Subcutaneous adipose tissue (tissue), 4 donors: ENCODE measurements around the gene PNPLA8. TPM values are rescaled to one million over a fixed set of nuclear protein-coding genes. Genes with fewer than 3 reads are reported as not detected.

ENCODE experiments used
- total RNA-seq, 4 donors: library from RNA; depleted of rRNA; stranded (reverse); fragments of >200 nt; gene quantifications; one replicate each; pipeline ENCODE4 v1.1.0, GENCODE V29; 2016
- TF ChIP-seq, protein P1 (sequence below): fragments of 450-650 bp; IDR thresholded peaks from one replicate; pipeline ENCODE4 v1.5.1; 2016; ENCODE audit warnings: low read depth, mild to moderate bottlenecking, control low read depth, antibody characterized with exemption, moderate library complexity

Gene PNPLA8
- total RNA-seq, 4 donors from 2014 or later = 43.2 to 83.6 (median 51.7) TPM

DNA sequence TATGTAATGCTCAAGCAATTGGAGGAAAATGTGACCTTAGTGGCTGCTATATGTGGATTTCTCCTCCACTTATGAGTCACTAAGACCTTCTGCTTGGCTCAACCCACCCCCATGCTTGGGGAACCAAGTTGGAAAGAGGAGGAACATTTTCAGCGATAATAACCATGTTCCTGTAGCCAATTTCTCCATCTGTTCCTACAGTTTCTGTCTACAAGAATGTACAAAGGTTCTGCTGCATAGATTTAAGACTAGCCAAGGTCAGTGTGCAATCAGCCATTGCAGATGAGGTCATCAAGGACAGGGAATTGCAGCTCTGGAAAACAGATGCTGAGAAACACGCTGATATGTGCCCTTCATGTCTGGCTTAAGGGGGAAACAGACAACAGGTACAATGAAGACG is 64.1 kb downstream of the PNPLA8 start:
- TF ChIP-seq, protein P1, sequence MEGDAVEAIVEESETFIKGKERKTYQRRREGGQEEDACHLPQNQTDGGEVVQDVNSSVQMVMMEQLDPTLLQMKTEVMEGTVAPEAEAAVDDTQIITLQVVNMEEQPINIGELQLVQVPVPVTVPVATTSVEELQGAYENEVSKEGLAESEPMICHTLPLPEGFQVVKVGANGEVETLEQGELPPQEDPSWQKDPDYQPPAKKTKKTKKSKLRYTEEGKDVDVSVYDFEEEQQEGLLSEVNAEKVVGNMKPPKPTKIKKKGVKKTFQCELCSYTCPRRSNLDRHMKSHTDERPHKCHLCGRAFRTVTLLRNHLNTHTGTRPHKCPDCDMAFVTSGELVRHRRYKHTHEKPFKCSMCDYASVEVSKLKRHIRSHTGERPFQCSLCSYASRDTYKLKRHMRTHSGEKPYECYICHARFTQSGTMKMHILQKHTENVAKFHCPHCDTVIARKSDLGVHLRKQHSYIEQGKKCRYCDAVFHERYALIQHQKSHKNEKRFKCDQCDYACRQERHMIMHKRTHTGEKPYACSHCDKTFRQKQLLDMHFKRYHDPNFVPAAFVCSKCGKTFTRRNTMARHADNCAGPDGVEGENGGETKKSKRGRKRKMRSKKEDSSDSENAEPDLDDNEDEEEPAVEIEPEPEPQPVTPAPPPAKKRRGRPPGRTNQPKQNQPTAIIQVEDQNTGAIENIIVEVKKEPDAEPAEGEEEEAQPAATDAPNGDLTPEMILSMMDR = no peak

DNA sequence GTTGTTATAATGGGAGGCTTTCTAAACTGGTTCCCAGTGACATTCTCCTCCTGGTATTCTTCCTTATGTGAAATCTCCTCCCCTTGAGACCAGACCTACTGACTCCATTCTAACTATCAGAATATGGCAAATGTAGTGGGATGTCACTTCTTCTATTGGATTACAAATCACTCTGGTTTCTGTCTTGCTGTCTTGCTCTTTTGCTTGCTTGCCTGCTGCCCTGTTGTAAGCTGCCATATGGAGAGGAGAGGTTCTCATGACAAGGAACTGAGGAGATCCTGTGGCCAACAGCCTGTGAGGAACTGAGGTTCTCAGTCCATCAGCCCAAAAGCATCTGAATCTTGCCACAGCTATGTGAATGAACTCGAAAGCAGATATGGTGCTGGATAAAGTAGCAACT is 65.0 kb downstream of the PNPLA8 start:
- TF ChIP-seq, protein P1 = no peak

DNA sequence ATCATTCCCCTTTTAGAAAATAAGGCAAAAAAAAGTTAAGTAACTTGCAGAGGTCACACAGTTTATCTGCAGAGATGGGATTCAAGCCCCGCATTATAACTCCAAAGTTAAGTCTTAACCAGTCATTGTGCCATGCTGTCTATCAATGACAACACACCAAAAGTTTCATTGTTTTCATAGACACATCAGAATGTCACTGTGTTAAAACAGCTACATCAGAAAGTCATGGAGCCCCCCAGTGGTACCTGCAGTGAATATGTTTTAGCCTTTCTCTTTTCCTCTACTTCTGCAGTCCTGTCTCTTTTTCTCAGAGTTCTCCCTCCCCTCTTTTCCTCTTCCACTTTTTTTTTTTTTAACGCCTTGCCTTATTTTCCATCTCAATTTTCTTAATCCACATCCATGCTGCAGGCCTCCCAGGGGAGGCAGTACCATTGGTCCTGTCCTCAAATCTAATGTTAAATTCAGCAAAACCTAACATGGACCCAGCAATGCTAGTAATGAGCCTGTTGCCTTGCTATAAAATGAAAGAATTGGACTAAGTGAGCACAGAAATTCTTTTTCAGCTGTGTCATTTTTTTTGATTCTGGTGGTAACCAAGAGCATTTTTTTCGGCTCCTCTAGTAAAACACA is 65.9 kb downstream of the PNPLA8 start:
- TF ChIP-seq, protein P1 = no peak

DNA sequence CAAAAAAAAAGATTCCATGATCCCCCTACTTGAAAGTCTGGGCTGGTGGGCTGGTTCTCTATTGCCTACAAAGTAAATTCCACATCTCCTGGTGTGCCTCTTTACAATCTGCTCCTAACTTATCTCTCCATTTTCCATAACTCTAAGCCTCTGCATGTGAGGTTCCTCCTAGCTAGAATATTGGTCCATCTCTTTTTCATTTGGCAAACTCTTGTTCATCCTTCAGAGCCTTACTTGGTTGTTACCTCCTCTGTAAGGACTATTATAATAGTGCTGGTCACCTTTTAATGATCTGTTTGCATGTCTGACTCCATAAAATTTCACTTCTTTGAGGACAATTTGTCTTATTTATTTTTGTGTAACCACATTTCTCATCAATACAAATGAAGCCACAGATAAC is 68.1 kb downstream of the PNPLA8 start:
- TF ChIP-seq, protein P1 = no peak

DNA sequence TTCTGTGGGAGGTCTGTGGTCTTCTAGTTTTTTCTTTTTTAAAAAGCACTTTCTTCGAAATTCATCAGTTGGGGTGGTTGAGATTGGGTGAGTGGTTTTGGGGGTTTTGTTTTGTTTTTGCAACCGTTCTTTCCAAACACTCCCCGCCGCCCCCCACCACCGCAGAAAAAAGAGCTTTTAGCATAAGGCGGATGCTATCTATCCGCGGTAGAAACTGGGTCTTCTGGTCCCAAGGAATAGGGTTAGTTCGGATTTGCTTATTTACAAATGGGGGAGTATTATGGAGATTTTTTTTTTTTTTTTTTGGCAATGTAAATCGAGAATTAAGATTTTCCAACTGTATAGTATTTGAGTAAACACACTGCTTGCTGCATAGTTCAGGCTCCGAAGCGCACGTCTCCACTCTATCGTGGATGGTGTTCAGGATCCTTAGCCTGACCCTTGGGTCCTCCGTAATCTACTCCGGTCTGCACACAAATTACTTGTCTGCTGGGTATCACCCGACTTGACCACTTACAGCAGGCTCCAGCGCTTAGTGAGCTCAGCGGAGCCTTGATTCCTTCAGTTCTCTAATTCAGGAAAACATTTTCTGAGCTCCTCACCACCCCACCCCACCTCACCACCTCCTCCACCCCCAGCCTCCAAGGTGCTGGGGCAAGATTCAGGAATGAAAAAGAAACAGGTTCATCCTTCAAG is 68.9 kb downstream of the PNPLA8 start:
- TF ChIP-seq, protein P1 = no peak

DNA sequence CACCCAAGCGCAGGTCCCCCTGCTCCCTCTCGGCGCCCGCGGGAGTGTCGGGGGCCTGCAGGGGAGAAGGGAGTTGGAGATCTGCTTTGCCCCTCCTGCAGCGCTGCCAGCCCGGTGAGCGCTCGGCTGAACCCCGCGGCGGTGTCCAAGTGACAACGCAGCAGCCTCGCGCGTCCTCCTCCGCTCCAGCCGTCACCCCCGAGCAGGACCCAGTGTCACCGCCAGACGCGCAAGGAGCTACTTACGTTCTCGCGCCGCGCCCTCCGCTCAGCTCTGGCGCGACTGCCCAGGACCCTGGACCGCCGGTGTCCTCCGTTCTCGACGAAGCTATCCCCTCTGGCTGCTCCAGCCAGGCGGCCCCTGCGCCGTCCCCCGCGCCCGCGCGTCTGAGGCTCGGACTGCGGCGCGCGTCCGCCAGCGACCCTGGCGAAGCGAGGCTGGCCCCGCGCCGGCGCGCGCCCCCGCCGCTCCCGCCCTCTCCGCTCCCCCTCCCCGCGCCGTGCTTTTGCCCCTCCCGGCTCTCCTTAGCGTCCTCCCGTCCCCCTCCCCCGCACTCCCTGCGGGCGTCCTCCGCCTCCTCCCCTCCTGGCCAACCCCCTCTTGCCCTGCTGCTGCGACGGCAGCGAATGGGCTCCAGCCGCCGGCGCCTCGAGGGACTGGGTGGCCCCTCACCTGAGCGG is 69.8 kb downstream of the PNPLA8 start, which contains the start of gene NRCAM:
TSS of gene NRCAM (minus strand) at position 439 of the 680 bp plus-strand sequence. CDS start 216,372 bp downstream, outside the sequence.
- TF ChIP-seq, protein P1 = no peak

DNA sequence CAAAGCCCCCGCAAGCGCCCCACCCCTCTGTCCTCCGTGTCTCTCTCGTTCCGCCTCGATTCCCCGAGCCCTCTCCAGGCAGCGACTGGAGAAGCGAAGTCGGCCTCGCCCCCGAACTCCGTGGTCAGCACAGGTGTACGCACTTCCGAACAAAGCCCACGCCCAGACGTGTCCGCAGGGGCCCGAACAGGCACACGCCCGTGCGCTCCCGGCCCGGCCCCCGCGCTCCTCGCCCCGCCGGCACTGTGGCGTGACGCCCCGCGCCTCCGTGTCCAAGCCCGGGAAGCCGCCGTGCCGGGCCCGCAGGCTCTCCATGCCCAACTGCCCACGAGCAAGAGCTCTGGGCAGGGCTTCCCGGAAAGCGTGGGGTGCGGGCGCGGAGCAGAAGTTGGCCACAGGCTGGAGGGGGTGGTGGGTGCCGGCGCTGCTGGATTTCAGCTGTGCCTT is 70.4 kb downstream of the PNPLA8 start:
- TF ChIP-seq, protein P1 = no peak
